Measurements from ENCODE around the gene MTUS2. TPM values are rescaled to one million over a fixed set of nuclear protein-coding genes. Genes with fewer than 3 reads are reported as not detected.
A peak's percentile ranks its signal among the peaks of the same experiment; 100 is the strongest.
"Not testable (repeated sequence)": the region's sequence is repeated elsewhere in the genome, so short reads cannot be mapped to it uniquely, and the experiment has no call there.

MTUS2 gene
- total RNA-seq, 1 experiment from 2014 or later, result 0.05 TPM

- DNase-seq (ENCODE audit: low spot score), result not testable (repeated sequence)
These were observed 570.5 kb downstream of the MTUS2 start for GRCh38 chr13:29390598-29390997.

- DNase-seq (ENCODE audit: low spot score), result no peak
These were observed 576.3 kb downstream of the MTUS2 start for GRCh38 chr13:29396446-29396845.

- no peak for DNase-seq (ENCODE audit: low spot score)
These were observed 577.1 kb downstream of the MTUS2 start for GRCh38 chr13:29397265-29397664.

GRCh38 chr13:29402166-29402636 lies 582.1 kb downstream of the MTUS2 start:
- peak; percentile 45 for DNase-seq (ENCODE audit: low spot score)

GRCh38 chr13:29405401-29405800 lies 585.3 kb downstream of the MTUS2 start:
- DNase-seq (ENCODE audit: low spot score), result no peak

GRCh38 chr13:29411481-29411880 lies 591.3 kb downstream of the MTUS2 start:
- no peak for DNase-seq (ENCODE audit: low spot score)

- no peak for DNase-seq (ENCODE audit: low spot score)
These were observed 597.9 kb downstream of the MTUS2 start for GRCh38 chr13:29418026-29418425.

- no peak for DNase-seq (ENCODE audit: low spot score)
These were observed 601.0 kb downstream of the MTUS2 start for GRCh38 chr13:29421118-29421517.

GRCh38 chr13:29422015-29422414 lies 601.9 kb downstream of the MTUS2 start:
- no peak for DNase-seq (ENCODE audit: low spot score)

- DNase-seq (ENCODE audit: low spot score), result no peak
These were observed 602.9 kb downstream of the MTUS2 start for GRCh38 chr13:29423050-29423449.

GRCh38 chr13:29427937-29428309 lies 607.8 kb downstream of the MTUS2 start:
- DNase-seq (ENCODE audit: low spot score), result no peak

- peak; percentile 71 for DNase-seq (ENCODE audit: low spot score)
These were observed 608.4 kb downstream of the MTUS2 start for GRCh38 chr13:29428310-29429181.

GRCh38 chr13:29429286-29429900 lies 609.3 kb downstream of the MTUS2 start:
- no peak for DNase-seq (ENCODE audit: low spot score)

GRCh38 chr13:29434217-29434945 lies 614.2 kb downstream of the MTUS2 start:
- DNase-seq (ENCODE audit: low spot score), result no peak

- no peak for DNase-seq (ENCODE audit: low spot score)
These were observed 615.2 kb downstream of the MTUS2 start for GRCh38 chr13:29435125-29435911.

- no peak for DNase-seq (ENCODE audit: low spot score)
These were observed 616.2 kb downstream of the MTUS2 start for GRCh38 chr13:29436291-29436690.

GRCh38 chr13:29436721-29437280 lies 616.7 kb downstream of the MTUS2 start:
- DNase-seq (ENCODE audit: low spot score), result no peak

GRCh38 chr13:29438769-29439168 lies 618.6 kb downstream of the MTUS2 start:
- DNase-seq (ENCODE audit: low spot score), result no peak

GRCh38 chr13:29439601-29440388 lies 619.7 kb downstream of the MTUS2 start:
- DNase-seq (ENCODE audit: low spot score), result no peak

GRCh38 chr13:29441306-29441705 lies 621.2 kb downstream of the MTUS2 start:
- no peak for DNase-seq (ENCODE audit: low spot score)

Measured in HT-29 (cell line).